Neural cell (in vitro differentiated cells): ENCODE data around the gene CLCNKB. TPM values are rescaled to one million over a fixed set of nuclear protein-coding genes. Genes with fewer than 3 reads are reported as not detected.

Experiments
- H2AFZ ChIP-seq: fragments of 200-600, 300-800 bp; sonication (generic), shearing (Covaris generic); 2 replicates; pipeline ENCODE4 v1.6.0; 2014; ENCODE audit warnings: low read depth, mild to moderate bottlenecking, antibody characterized with exemption, low read length, moderate library complexity
- H3F3A ChIP-seq: fragments of 200-600 bp; shearing (Covaris generic); 2 replicates; pipeline ENCODE4 v1.6.1; 2016; ENCODE audit warnings: mild to moderate bottlenecking, moderate library complexity, mixed read lengths, antibody characterized with exemption, low read length; ENCODE audit not compliant: insufficient read depth, poor library complexity, severe bottlenecking
- H3K27ac ChIP-seq: fragments of 200-600, 300-800 bp; sonication (generic), shearing (Covaris generic); 2 replicates; pipeline ENCODE4 v1.5.1; 2014; ENCODE audit warnings: mild to moderate bottlenecking, low read length, moderate library complexity
- H3K27me3 ChIP-seq: fragments of 300-800, 200-600 bp; sonication (generic), shearing (Covaris generic); 2 replicates; pipeline ENCODE4 v1.6.0; 2014; ENCODE audit warnings: mild to moderate bottlenecking, low read depth, low read length, moderate library complexity; ENCODE audit not compliant: insufficient read depth
- H3K36me3 ChIP-seq: fragments of 300-800, 200-600 bp; sonication (generic), shearing (Covaris generic); 2 replicates; pipeline ENCODE4 v1.5.1; 2014; ENCODE audit warnings: mild to moderate bottlenecking, antibody characterized with exemption, low read length, moderate library complexity; ENCODE audit not compliant: insufficient read depth
- H3K4me2 ChIP-seq: fragments of 300-800, 200-600 bp; sonication (generic), shearing (Covaris generic); 2 replicates; pipeline ENCODE4 v1.6.0; 2014; ENCODE audit warnings: mild to moderate bottlenecking, low read length
- H3K4me3 ChIP-seq: fragments of 300-800, 200-600 bp; sonication (generic), shearing (Covaris generic); 2 replicates; pipeline ENCODE4 v1.5.1; 2014; ENCODE audit warnings: mild to moderate bottlenecking, low read length, moderate library complexity
- H3K79me2 ChIP-seq: fragments of 200-600 bp; shearing (Covaris generic); replicated peaks from 2 replicates; pipeline ENCODE4 v1.6.0; 2014; ENCODE audit warnings: mild to moderate bottlenecking, low read length, moderate library complexity; ENCODE audit not compliant: insufficient read depth
- H3K9ac ChIP-seq: fragments of 300-800, 200-600 bp; sonication (generic), shearing (Covaris generic); 2 replicates; pipeline ENCODE4 v1.6.1; 2016; ENCODE audit warnings: mild to moderate bottlenecking, low read length, mixed read lengths
- H3K9me2 ChIP-seq: fragments of 200-600 bp; shearing (Covaris generic); 2 replicates; pipeline ENCODE4 v1.6.1; 2016; ENCODE audit warnings: mild to moderate bottlenecking, low read length, mixed read lengths; ENCODE audit not compliant: insufficient read depth
- H3K9me3 ChIP-seq: fragments of 200-600, 300-800 bp; sonication (generic), shearing (Covaris generic); 2 replicates; pipeline ENCODE4 v1.6.1; 2016; ENCODE audit warnings: mild to moderate bottlenecking, mixed run types, low read length, moderate library complexity, mixed read lengths
- H4K20me1 ChIP-seq: fragments of 200-600 bp; shearing (Covaris generic); 2 replicates; pipeline ENCODE4 v1.6.1; 2016; ENCODE audit warnings: mild to moderate bottlenecking, mixed run types; ENCODE audit not compliant: insufficient read depth
- CTCF ChIP-seq: fragments of 450-650 bp; IDR thresholded peaks from 2 replicates; pipeline ENCODE4 v1.5.1; 2014; ENCODE audit warnings: antibody characterized with exemption, mild to moderate bottlenecking, moderate library complexity; ENCODE audit not compliant: poor library complexity, severe bottlenecking
- EP300 ChIP-seq: fragments of 450-650 bp; conservative IDR thresholded peaks from 2 replicates; pipeline ENCODE4 v1.6.1; 2014; ENCODE audit warnings: antibody characterized with exemption, mild to moderate bottlenecking, moderate library complexity; ENCODE audit not compliant: poor library complexity, severe bottlenecking
- EZH2 ChIP-seq: fragments of 200-600, 300-800 bp; shearing (Covaris generic), sonication (generic); IDR thresholded peaks from 2 replicates; pipeline ENCODE4 v1.6.1; 2014; ENCODE audit warnings: antibody characterized with exemption, low read length, borderline replicate concordance, mild to moderate bottlenecking; ENCODE audit not compliant: insufficient read depth, poor library complexity, severe bottlenecking
- MXI1 ChIP-seq: fragments of 450-650 bp; conservative IDR thresholded peaks from 2 replicates; pipeline ENCODE4 v1.6.1; 2014; ENCODE audit warnings: antibody characterized with exemption, mild to moderate bottlenecking; ENCODE audit not compliant: poor library complexity, severe bottlenecking
- POLR2AphosphoS5 ChIP-seq: IDR thresholded peaks from 2 replicates; pipeline ENCODE4 v1.6.1; 2012
- RAD21 ChIP-seq: fragments of 450-650 bp; conservative IDR thresholded peaks from 2 replicates; pipeline ENCODE4 v1.6.1; 2014; ENCODE audit warnings: antibody characterized with exemption, mild to moderate bottlenecking, moderate library complexity
- REST ChIP-seq: IDR thresholded peaks from 2 replicates; pipeline ENCODE4 v1.6.1; 2012; ENCODE audit warnings: borderline replicate concordance
- SMC3 ChIP-seq: fragments of 450-650 bp; conservative IDR thresholded peaks from 2 replicates; pipeline ENCODE4 v1.6.1; 2014; ENCODE audit warnings: antibody characterized with exemption, mild to moderate bottlenecking, moderate library complexity; ENCODE audit not compliant: poor library complexity
- TAF1 ChIP-seq: IDR thresholded peaks from 2 replicates; pipeline ENCODE4 v1.6.1; 2012; ENCODE audit warnings: low read depth
- polyA plus RNA-seq: library from polyadenylated mRNA; depleted of rRNA; stranded (reverse); fragments of >200 nt; gene quantifications from 2 replicates; pipeline ENCODE4 v1.2.3, GENCODE V29; 2014

The CLCNKB gene
- polyA plus RNA-seq, 1 donor from 2014 or later: not detected

GRCh38 chr1:16094453-16095158 lies 51.0 kb downstream of the CLCNKB start:
- Histone ChIP-seq H4K20me1 (no peaks in the 10 kb centered on the region), H3K36me3 (no peaks in the 10 kb centered on the region), H3K9me3 (no peaks in the 10 kb centered on the region), H3K27ac (no peak overlapping the region), H3K79me2 (no peaks in the 10 kb centered on the region), H3K27me3 (no peaks in the 10 kb centered on the region), H3K4me3 (no peak overlapping the region), H3K4me2 (no peak overlapping the region), H3K9ac (no peak overlapping the region), H2AFZ (no peak overlapping the region), H3F3A (no peaks in the 10 kb centered on the region), H3K9me2 (no peaks in the 10 kb centered on the region)
- TF ChIP-seq TAF1 (no peak), CTCF (no peak), RAD21 (no peak), SMC3 (no peak), POLR2AphosphoS5 (no peak), EP300 (no peak), EZH2 (no peak), REST (no peak), MXI1 (no peak)

- H3K4me3 ChIP-seq: no peak overlapping the region
- TF ChIP-seq EZH2 (no peak), MXI1 (no peak)
- H3K79me2 ChIP-seq: no peaks in the 10 kb centered on the region
- no peak overlapping the region for H3K4me2 ChIP-seq
- no peaks in the 10 kb centered on the region for H4K20me1 ChIP-seq
- H3K9ac ChIP-seq: no peak overlapping the region
- H3K36me3 ChIP-seq: no peaks in the 10 kb centered on the region
- no peaks in the 10 kb centered on the region for H3K9me2 ChIP-seq
- no peak overlapping the region for H2AFZ ChIP-seq
- H3K9me3 ChIP-seq: no peaks in the 10 kb centered on the region
- no peaks in the 10 kb centered on the region for H3F3A ChIP-seq
- H3K27me3 ChIP-seq: no peaks in the 10 kb centered on the region
- H3K27ac ChIP-seq: no peak overlapping the region
Measured at GRCh38 chr1:16095447-16095846, 51.9 kb downstream of the CLCNKB start.
